GM12874 (cell line): ENCODE measurements around the gene FAM117A.

Source experiments
- CTCF ChIP-seq: IDR thresholded peaks from 2 replicates; pipeline ENCODE4 v1.5.1; 2011; ENCODE audit warnings: low read depth, mild to moderate bottlenecking, control low read depth, low read length, moderate library complexity; ENCODE audit not compliant: insufficient read depth

FAM117A gene

DNA sequence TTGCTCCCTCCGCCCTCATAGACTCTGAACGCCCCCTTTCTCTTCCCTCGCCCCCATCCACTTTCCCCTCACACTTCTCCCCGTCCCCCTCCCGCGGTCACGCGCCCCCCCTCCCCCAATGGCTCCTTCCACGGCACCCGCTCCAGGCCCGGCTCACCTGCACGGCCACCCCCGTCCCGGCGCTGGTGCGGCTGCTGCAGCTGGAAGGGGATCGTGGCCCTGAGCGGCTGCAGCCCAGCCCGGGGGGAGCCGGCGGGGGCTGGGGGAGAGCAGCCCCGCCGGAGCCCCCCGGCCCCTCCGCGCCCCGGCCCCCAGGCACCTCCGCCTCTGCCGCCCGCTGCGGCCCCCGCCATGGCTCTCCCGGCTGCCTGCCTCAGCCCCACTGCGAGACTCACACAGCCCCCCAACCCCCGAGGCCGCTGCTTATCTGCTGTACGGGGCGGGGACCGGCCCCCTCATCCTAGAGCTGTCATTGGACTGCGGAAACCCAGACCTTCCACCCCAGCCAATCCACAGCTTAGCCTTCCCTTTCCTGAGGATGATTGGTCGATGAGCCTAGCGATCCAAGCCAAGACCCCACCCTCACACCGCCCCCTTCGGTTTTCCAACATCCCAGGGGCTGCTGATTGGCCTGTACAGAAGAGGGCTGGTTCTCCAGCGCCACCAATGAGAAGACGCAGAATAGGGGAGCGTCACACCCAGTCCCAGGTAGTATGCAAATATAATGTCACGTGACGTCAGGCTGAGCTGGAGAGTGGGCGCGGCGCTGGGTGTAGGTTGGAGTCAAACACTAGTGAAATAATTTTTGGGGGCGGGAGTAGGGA is at the start of gene FAM117A:
TSS of gene FAM117A (minus strand) at position 397 of the 824 bp plus-strand sequence. CDS start at position 353, 44 bp downstream.
- TF ChIP-seq CTCF: no peak

DNA sequence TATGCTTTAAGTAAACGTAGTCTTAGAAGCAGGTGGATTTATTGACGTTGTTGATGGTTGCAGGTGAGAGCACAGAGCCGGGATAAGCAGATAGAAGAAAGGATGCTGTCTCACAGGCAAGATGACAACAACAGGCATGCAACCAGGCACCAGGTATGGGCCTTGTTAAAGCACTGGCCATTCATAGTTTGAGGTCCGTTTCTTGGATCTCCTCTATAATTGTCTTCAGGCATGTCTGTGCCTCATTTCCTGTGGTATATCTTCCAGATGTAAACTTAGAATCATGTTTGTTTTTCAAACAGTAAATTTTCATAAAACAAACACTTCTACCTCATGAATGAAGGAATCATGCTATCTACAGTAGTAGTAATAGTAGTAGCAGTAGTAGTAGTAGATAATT is 45.1 kb upstream of the FAM117A start:
- TF ChIP-seq CTCF: no peak

DNA sequence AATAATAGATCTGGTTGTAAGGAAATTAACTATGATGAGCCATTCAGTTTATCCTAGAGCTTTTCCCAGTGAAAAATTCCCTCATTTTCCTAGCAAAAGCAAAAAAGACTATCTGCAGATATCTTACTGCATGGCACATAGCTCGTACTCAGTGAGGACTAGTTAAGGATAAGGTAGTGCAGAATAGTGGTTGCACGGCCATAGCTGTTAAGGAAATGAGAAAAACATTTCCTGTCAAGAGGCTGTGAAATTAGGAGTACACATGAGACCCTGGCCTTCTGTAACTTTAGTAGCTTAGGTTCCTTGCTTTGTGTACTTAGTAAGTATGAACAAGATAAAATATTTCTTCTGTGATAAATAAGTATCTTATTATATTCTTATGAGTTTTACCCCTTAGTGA is 34.8 kb upstream of the FAM117A start:
- TF ChIP-seq CTCF: no peak

GRCh38 chr17:49798182-49798581 is 34.3 kb upstream of the FAM117A start:
- no peak for TF ChIP-seq CTCF

- no peak for TF ChIP-seq CTCF
Measured at GRCh38 chr17:49795372-49795771, 31.4 kb upstream of the FAM117A start.

- TF ChIP-seq CTCF: no peak
Measured at GRCh38 chr17:49793309-49793708, 29.4 kb upstream of the FAM117A start.

DNA sequence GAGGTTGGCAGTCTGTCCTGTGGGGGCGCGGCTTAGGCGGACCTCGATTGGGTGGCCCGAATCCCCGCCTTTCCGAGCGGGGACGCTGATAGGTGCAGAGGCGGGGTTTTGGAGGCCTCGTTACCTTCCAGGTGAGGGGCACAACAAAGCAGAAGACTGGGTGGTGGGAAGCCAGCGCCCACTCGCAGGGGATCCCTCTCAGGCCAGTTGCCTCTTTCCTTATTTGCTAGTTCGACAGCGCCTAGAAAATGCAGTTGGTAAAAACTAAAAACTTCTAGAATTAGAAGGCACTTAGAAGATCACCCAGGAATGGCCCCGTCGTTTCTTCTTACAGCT is 25.3 kb upstream of the FAM117A start:
- TF ChIP-seq CTCF: no peak
